Myocyte (in vitro differentiated cells): ENCODE results near the gene CASZ1. TPM values are rescaled to one million over a fixed set of nuclear protein-coding genes. Genes with fewer than 3 reads are reported as not detected.

Source experiments
- DNase-seq: peaks from one replicate; pipeline ENCODE4 v3.0.0-alpha.2; 2012; ENCODE audit warnings: low read depth
- total RNA-seq: library from RNA; depleted of rRNA; stranded (reverse); fragments of >200 nt; gene quantifications from 2 replicates; pipeline ENCODE4 v1.2.3, GENCODE V29; 2014

Gene CASZ1
- total RNA-seq, 1 donor from 2014 or later, result 11.6 TPM

- DNase-seq, result no peak
Measured at GRCh38 chr1:10728595-10729410, 67.6 kb downstream of the CASZ1 start.

GRCh38 chr1:10727751-10728232, 68.7 kb downstream of the CASZ1 start:
- no peak for DNase-seq

GRCh38 chr1:10726355-10726754, 70.1 kb downstream of the CASZ1 start:
- DNase-seq, result no peak

GRCh38 chr1:10724948-10725847, 71.2 kb downstream of the CASZ1 start:
- DNase-seq, result no peak

- DNase-seq, result no peak
Measured at GRCh38 chr1:10724511-10724910, 71.9 kb downstream of the CASZ1 start.

GRCh38 chr1:10724052-10724494, 72.4 kb downstream of the CASZ1 start:
- peak; percentile 86 for DNase-seq

- DNase-seq, result no peak
Measured at GRCh38 chr1:10723317-10723716, 73.1 kb downstream of the CASZ1 start.

- no peak for DNase-seq
Measured at GRCh38 chr1:10722803-10723202, 73.6 kb downstream of the CASZ1 start.

GRCh38 chr1:10721381-10722321, 74.8 kb downstream of the CASZ1 start:
- DNase-seq, result no peak

- no peak for DNase-seq
Measured at GRCh38 chr1:10720635-10721034, 75.8 kb downstream of the CASZ1 start.

GRCh38 chr1:10718083-10718415, 78.4 kb downstream of the CASZ1 start:
- no peak for DNase-seq

- peak; percentile 51 for DNase-seq
Measured at GRCh38 chr1:10717296-10718082, 79.0 kb downstream of the CASZ1 start.

GRCh38 chr1:10716840-10717239, 79.6 kb downstream of the CASZ1 start:
- no peak for DNase-seq

GRCh38 chr1:10714337-10715114, 81.9 kb downstream of the CASZ1 start:
- DNase-seq, result no peak

GRCh38 chr1:10713614-10714013, 82.8 kb downstream of the CASZ1 start:
- DNase-seq, result no peak

- no peak for DNase-seq
Measured at GRCh38 chr1:10712568-10713362, 83.7 kb downstream of the CASZ1 start.

GRCh38 chr1:10710489-10710888, 86.0 kb downstream of the CASZ1 start:
- DNase-seq, result no peak

GRCh38 chr1:10709646-10710045, 86.8 kb downstream of the CASZ1 start:
- no peak for DNase-seq

- no peak for DNase-seq
Measured at GRCh38 chr1:10709165-10709564, 87.3 kb downstream of the CASZ1 start.
